NCI-H1048 (cell line): ENCODE data around the gene IGFBP7.

Source experiments
- DNase-seq: peaks from one replicate; lab custom pipeline; 2025; lab: John Stamatoyannopoulos, UW

IGFBP7 gene

GRCh38 chr4:57131849-57132742, 21.9 kb upstream of the IGFBP7 start:
- no peak for DNase-seq

- no peak for DNase-seq
Measured at GRCh38 chr4:57129477-57129876, 19.3 kb upstream of the IGFBP7 start.

- no peak for DNase-seq
Measured at GRCh38 chr4:57127361-57127760, 17.2 kb upstream of the IGFBP7 start.

- no peak for DNase-seq
Measured at GRCh38 chr4:57125996-57126395, 15.8 kb upstream of the IGFBP7 start.

- no peak for DNase-seq
Measured at GRCh38 chr4:57124145-57124544, 14.0 kb upstream of the IGFBP7 start.

DNA sequence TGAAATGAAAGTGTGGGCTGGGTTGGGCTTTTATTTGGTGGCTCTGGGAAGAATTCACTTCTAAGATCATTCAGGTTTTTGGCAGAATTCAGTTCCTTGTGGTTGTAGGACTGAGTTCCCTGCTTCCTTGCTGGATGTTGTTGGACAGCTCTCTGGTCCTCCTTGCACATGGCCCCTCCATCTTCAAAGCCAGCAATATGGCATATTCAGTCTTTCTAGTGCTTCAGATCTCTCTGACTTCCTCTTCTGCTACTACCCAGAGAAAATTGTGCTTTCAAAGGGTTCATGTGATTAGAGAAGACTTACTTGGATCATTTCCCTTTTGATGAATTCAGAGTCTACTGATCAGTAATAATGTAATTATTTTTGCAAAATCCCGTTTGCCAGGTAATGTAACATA, 12.8 kb upstream of the IGFBP7 start:
- no peak for DNase-seq

DNA sequence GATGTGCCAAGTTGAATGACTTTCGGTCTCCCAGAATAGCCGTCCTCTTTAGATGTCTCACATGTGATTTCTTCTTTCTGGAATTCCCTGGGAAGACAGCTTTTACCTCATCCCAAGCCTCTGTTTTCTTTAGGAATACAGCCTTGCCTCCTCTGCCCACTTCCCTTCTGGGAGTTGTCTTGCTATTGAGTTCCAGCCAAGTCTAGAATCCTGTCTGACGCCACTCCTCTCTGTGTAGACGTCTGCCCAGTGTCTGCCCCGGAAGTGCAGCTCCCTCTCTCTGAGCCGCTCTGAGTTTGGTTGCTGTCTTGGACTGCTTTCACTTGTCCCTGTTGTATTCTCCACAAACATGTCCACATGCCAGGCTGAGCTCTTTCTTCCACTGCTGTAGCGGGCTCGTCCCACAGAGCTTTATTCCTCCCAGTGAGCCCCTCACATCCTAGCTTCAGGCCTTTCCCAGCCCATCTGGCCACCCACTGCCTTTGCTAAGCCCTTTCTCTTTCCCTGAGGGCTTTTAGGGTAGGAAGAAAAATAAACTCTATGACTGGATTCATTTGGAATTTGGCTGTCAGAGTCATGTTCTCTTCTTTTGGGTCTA, 9.0 kb upstream of the IGFBP7 start:
- no peak for DNase-seq

- no peak for DNase-seq
Measured at GRCh38 chr4:57117491-57117890, 7.3 kb upstream of the IGFBP7 start.

- DNase-seq: no peak
Measured at GRCh38 chr4:57116245-57116644, 6.1 kb upstream of the IGFBP7 start.

DNA sequence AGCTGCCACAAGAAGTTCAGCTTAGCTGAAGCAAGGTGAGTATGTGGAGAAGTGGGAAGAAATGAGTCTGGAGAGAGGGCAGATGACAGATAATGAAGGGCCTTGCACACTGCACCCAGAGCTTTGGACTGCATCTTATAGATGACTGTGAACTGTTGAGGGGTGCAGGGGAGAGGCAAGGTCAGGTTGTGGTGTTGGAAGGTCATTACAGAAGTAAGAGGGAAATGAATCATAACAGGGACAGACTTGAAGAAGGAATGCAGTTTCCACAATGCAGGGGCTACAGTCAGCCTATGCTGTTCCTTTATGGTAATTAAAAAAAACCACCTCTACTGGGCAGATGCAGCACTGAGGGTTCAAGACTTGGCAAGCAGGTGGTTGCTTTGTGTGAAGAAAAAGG, 4.8 kb upstream of the IGFBP7 start:
- no peak for DNase-seq

DNA sequence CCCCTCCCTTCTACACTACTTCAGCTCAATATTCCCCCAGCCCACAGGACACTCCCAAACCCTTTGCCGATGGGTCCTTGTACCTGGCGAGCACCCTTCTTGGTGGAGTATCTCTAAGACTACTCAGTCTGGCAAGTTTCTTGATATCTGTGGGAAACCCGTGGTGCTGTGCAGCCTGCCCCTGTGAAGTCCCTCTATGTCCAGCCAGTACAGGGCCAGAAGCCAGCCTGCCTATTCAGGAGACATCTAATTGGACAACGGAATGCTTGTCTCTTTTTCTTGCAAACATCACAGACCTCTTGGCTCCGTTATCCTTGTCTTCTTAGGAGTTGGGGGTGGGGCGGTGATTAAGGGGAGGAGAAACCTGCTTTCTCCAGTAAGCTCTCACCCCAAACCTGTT, 3.7 kb upstream of the IGFBP7 start:
- no peak for DNase-seq

GRCh38 chr4:57110640-57111511, 691 bp upstream of the IGFBP7 start:
- no peak for DNase-seq

DNA sequence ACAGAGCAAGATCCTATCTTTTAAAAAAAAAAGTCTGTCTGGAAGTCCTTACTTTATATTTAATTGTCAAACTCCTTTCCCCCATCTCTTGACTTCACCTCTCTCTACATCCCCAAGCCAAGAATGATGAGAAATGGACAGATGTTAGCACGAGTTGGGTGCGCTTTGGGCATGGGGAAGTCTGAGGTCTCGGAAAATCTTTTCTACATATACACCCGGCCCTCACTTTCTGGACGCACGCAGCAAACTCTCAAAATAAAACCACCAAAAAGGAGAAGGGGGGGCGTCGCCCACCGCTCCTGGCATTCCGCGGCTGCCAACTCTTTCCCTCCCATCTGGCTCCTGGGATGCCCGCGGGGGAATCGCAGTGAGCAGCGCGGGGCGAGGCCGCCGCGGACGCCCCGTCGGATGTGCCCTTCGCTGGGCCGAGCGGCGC, 756 bp downstream of the IGFBP7 start:
- DNase-seq: no peak

DNA sequence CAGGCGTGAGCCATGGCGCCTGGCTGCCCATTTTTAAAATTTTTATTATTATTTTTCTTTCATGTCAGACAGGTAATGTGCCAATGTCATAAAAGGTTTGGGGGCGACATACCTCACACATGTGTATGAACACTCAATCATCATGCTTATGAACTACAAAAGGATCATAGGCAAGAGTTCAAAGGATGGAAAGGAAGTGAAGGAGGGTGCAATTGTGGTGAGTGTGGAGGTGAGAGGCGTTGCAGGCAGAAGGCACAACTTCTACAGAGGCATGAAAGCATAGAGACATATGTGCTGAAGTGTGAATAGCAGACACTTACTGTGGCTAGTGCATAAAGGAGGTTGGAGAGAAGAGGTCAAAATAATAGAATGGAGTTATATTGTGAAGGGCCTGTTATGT, 4.0 kb downstream of the IGFBP7 start:
- no peak for DNase-seq

DNA sequence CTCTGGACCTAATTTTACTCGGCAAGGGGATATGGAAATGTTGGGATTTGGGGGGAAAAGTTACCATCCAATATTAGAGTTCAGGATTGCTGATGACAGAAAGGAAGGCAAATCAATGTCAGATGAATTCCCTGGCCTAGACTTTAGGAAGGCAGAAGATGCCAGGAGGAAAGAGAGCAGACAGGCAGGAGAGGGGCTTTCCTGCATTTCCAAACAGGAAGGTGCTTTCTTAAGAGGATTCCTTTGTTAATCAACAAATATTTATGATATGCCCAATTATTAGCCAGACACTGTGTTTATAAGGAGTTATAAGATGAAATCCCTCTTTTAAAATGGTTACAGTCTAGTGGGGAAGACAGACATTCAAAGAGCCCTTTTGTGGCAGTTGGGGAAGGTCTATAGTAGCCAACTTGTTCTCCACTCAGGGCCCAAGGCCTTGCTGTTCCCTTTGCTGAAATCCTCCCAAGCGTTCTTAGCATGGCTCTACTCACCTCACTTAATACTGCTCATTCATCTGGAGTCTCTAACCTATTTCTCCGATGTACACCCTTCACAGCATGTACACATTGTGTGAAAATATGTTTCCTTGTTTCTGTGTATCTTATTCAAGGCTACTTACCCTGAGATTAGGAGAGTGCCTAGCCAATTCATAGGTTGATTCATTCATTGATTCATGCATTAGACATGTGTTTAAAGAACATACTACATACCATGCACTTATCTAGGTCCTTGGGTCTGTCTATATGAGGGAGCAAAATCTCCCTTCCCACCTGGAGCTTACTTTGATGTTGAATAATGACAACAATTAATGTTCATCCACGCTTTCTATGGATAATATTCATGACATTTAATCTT, 5.3 kb downstream of the IGFBP7 start:
- no peak for DNase-seq

DNA sequence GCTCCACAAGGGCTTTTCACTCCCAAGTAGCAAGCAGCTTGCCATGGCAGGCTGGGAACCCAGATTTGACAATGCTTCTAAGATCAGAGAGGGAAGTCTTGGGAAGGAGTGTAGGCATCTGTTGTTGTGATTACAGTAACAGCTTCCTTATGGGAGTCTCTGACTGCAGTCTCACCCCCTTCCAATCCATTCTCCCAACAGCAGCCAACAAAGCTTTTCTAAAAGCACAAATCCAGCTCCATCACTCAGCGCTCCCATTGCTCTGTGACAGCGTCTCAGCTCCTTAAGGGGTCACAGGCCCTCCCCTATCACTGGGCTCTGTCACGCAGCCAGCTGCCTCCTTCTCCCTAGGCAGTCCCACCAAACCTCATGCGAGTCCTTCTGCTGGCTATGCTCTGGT, 7.1 kb downstream of the IGFBP7 start:
- no peak for DNase-seq

DNA sequence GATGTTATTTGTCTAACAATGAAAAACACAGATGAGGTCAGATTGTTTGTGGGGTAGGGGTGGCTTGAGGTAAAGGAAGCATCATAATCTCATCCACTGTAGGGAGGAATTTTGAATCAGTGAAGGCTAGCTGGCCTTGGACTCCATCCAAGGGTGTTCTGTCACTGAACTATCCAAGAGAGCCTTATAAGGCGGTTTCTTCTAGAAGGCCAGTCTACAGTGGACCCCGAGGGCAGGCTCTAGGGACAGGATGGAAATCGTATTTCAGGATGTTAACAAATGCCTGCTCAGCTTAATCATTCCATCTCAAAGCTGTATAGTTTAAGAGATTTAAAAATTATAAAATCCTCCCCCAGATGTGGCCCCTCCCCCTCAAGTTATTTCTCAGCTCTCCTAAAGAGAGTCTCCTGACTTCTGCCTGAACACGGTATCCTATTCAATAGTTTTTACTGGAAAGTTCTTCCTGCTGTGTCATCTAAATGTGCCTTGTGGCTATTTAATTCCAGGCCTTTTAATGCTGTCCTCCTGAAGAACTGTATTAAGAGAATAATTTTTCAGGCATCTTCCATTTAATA, 8.0 kb downstream of the IGFBP7 start:
- no peak for DNase-seq

DNA sequence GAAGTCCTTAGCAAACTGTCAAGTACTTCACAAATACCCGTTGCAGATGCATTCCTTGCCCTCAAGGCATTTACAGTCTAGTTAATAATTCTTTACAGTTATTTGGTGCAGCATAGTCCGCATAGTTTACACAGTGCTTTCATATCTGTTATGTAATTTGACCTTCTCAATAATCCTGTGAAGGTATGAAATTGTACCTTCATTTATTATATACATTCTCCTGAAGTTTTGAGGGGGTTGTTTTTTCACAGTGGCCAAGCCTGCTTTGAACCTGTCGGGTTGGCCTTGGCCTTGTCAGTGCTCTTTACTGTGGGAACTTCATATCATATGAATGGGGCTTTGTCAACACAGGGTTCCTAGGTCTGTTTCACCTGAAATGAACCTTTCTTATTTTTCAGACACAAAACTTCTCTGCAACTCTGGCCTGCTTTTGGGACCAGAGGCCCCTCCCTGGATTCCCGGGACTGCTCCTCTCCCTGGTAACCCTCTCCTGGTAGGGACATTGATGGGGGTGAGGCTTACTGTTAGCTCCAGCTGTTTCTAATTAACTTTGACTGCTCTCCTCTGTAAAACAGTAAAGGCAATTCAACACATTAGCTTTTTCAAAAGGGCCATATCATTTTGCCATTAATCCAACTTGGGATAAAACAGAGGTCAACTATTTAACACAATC, 9.1 kb downstream of the IGFBP7 start:
- no peak for DNase-seq

- no peak for DNase-seq
Measured at GRCh38 chr4:57099363-57099762, 10.8 kb downstream of the IGFBP7 start.

- DNase-seq: no peak
Measured at GRCh38 chr4:57098941-57099340, 11.2 kb downstream of the IGFBP7 start.

DNA sequence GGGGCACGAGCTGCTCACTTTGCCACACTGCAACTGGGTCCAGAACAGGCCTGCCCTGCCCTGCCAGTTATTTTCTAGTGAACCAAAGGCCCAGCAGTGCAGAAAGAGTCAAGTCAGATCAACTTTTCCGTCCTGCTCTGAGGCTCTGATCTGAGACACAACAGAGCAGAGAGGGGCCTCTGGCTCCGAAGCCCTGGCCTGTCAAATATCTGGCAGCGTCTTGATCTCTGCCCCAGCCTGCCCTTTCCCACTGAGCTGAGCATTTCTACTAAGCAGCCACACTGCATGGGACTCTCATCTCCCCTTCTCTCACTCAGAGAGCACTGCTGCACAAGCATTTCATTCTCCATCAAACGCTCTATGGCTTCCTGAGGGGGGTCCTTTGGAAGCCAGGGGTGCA, 11.8 kb downstream of the IGFBP7 start:
- DNase-seq: no peak
